B cell (primary cell): ENCODE measurements around the gene SLC39A3.

Experiments used
- CTCF ChIP-seq: fragments of 200-600 bp; IDR thresholded peaks from one replicate; pipeline ENCODE4 v1.8.0; 2022; ENCODE audit warnings: antibody characterized with exemption, mild to moderate bottlenecking
- EZH2 ChIP-seq: IDR thresholded peaks from 2 replicates; pipeline ENCODE4 v1.6.1; 2012; ENCODE audit warnings: borderline replicate concordance, low read depth, mild to moderate bottlenecking, moderate library complexity, low read length; ENCODE audit not compliant: insufficient read depth, poor library complexity, severe bottlenecking

- TF ChIP-seq CTCF: no peak
- no peak for TF ChIP-seq EZH2
Observed at GRCh38 chr19:2717638-2718541, 21.9 kb downstream of the SLC39A3 start.
